ENCODE measurements around the gene PCDH9. TPM values are rescaled to one million over a fixed set of nuclear protein-coding genes. Genes with fewer than 3 reads are reported as not detected.

Gene PCDH9
- polyA plus RNA-seq, 3 donors: 0.03 TPM; not detected in 1

DNA sequence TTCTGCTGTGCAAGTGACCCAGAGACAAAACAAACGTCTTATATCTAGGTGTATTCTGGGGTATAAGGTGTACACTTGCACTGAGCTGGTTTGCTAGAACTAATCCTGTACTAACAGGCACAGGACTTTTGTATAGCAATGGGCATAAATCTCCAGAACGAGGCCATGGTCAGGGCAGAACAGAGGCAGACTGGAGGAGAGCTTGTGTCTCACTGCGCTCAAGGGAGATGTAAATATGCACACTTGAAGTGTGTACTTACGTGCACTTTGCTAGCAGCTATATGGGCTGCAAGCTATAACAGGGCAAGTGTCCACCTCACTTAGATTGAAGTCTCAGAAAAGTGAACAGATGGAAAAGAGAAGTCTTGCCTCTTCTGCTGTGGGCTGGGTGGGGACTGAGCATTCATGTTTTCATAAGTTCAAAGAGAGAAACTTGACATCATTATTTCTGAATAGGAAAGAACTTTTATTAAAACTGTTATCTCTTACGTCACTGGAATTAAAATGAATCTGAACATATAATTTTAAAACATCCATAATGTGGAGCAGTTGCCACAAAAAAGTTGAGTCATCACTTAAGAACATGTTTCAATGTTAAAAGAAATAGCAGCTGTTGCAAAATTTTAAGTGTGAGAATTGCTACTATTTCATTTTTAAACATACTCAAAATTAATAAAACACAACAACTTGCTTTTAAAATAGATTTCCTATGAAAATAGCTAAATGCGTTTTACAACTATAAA lies 888.3 kb downstream of the PCDH9 start:
- Mint-ChIP-seq H3K27me3 (ENCODE audit: low read depth in 3 of 3) (peaks cover 0 to 2% (median 0%) of the 10 kb centered on the region in 3 donors), H3K4me3 (no peak overlapping the region), H3K27ac (no peak overlapping the region), H3K9me3 (peaks cover 0 to 4% (median 2%) of the 10 kb centered on the region in 7 donors), H3K4me1 (no peaks in the 10 kb centered on the region), H3K36me3 (no peaks in the 10 kb centered on the region)
- Histone ChIP-seq H3K4me3 (replicated peaks in 1 of 3; ENCODE audit: low read depth in 2 of 3, low read length in 3 of 3) (no peak overlapping the region), H2AFZ (ENCODE audit: insufficient read depth, low read depth, low read length, poor library complexity, severe bottlenecking) (no peak overlapping the region), H3K79me2 (ENCODE audit: insufficient read depth, low read length) (no peaks in the 10 kb centered on the region), H3K4me2 (replicated peaks; ENCODE audit: extremely low read depth, low read length, poor library complexity, severe bottlenecking) (no peak overlapping the region), H4K20me1 (ENCODE audit: insufficient read depth, low read length) (no peaks in the 10 kb centered on the region), H3K27me3 (ENCODE audit: control insufficient read depth in 2 of 2, insufficient read depth in 2 of 2, low read length in 2 of 2) (no peaks in the 10 kb centered on the region), H3K4me1 (ENCODE audit: control insufficient read depth in 1 of 2, insufficient read depth in 2 of 2, low read length in 2 of 2) (no peaks in the 10 kb centered on the region), H3K9me3 (replicated peaks in 1 of 2; ENCODE audit: control insufficient read depth in 1 of 2, insufficient read depth in 1 of 2, low read length in 2 of 2) (no peaks in the 10 kb centered on the region), H3K27ac (ENCODE audit: low read depth in 1 of 2, low read length in 2 of 2) (no peak overlapping the region), H3K36me3 (replicated peaks in 1 of 2; ENCODE audit: control insufficient read depth in 1 of 2, insufficient read depth in 2 of 2, low read length in 2 of 2) (no peaks in the 10 kb centered on the region), H3K9ac (ENCODE audit: insufficient read depth, low read length, poor library complexity, severe bottlenecking) (no peak overlapping the region)
- TF ChIP-seq, protein P1, sequence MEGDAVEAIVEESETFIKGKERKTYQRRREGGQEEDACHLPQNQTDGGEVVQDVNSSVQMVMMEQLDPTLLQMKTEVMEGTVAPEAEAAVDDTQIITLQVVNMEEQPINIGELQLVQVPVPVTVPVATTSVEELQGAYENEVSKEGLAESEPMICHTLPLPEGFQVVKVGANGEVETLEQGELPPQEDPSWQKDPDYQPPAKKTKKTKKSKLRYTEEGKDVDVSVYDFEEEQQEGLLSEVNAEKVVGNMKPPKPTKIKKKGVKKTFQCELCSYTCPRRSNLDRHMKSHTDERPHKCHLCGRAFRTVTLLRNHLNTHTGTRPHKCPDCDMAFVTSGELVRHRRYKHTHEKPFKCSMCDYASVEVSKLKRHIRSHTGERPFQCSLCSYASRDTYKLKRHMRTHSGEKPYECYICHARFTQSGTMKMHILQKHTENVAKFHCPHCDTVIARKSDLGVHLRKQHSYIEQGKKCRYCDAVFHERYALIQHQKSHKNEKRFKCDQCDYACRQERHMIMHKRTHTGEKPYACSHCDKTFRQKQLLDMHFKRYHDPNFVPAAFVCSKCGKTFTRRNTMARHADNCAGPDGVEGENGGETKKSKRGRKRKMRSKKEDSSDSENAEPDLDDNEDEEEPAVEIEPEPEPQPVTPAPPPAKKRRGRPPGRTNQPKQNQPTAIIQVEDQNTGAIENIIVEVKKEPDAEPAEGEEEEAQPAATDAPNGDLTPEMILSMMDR (IDR thresholded peaks at IDR 0.05): no peak
- DNase-seq: no peak
- intact Hi-C loops (cut with micrococcal nuclease): no loop called here
- 93% methylated on average over 3 of the region's 6 CpGs for WGBS (ENCODE audit: insufficient coverage)

DNA sequence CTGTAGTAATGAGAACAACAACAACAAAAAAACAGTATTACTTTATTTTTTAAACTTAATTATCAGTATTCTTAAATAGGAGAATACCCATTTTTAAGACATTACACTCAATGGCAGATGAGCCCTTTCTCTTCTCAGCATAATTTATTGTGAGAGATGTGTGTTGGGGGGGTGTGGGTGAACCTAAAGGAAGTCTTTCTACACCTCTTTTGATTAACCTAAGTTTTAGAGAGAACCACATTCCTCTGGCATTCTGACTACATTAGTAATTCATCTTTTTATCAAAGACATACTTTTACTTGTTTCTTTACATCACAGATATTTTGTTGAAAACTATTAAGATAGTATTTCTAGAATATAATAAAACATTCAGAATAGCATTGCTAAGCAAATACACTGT lies 890.9 kb downstream of the PCDH9 start:
- Mint-ChIP-seq H3K27me3 (ENCODE audit: low read depth in 3 of 3) (peaks cover 0 to 2% (median 0%) of the 10 kb centered on the region in 3 donors), H3K36me3 (no peaks in the 10 kb centered on the region), H3K9me3 (peaks cover 0 to 4% (median 2%) of the 10 kb centered on the region in 7 donors), H3K27ac (no peak overlapping the region), H3K4me1 (no peaks in the 10 kb centered on the region), H3K4me3 (no peak overlapping the region)
- Histone ChIP-seq H2AFZ (ENCODE audit: insufficient read depth, low read depth, low read length, poor library complexity, severe bottlenecking) (no peak overlapping the region), H3K36me3 (replicated peaks in 1 of 2; ENCODE audit: control insufficient read depth in 1 of 2, insufficient read depth in 2 of 2, low read length in 2 of 2) (no peaks in the 10 kb centered on the region), H3K9me3 (replicated peaks in 1 of 2; ENCODE audit: control insufficient read depth in 1 of 2, insufficient read depth in 1 of 2, low read length in 2 of 2) (no peaks in the 10 kb centered on the region), H3K79me2 (ENCODE audit: insufficient read depth, low read length) (no peaks in the 10 kb centered on the region), H3K27me3 (ENCODE audit: control insufficient read depth in 2 of 2, insufficient read depth in 2 of 2, low read length in 2 of 2) (no peaks in the 10 kb centered on the region), H3K4me1 (ENCODE audit: control insufficient read depth in 1 of 2, insufficient read depth in 2 of 2, low read length in 2 of 2) (no peaks in the 10 kb centered on the region), H3K4me3 (replicated peaks in 1 of 3; ENCODE audit: low read depth in 2 of 3, low read length in 3 of 3) (no peak overlapping the region), H3K9ac (ENCODE audit: insufficient read depth, low read length, poor library complexity, severe bottlenecking) (no peak overlapping the region), H3K4me2 (replicated peaks; ENCODE audit: extremely low read depth, low read length, poor library complexity, severe bottlenecking) (no peak overlapping the region), H3K27ac (ENCODE audit: low read depth in 1 of 2, low read length in 2 of 2) (no peak overlapping the region), H4K20me1 (ENCODE audit: insufficient read depth, low read length) (no peaks in the 10 kb centered on the region)
- DNase-seq: no peak
- TF ChIP-seq, protein P1 (IDR thresholded peaks at IDR 0.05): no peak
- intact Hi-C loops (cut with micrococcal nuclease): no loop called here
